Epithelial cell of prostate (primary cell): ENCODE data around the gene EPHA3.
"Not testable (repeated sequence)": the region's sequence is repeated elsewhere in the genome, so short reads cannot be mapped to it uniquely, and the experiment has no call there.

Source experiments
- DNase-seq: peaks from one replicate; pipeline ENCODE4 v3.0.0-alpha.2; 2011; ENCODE audit warnings: low read depth, low spot score
- H3K27ac ChIP-seq: fragments of 450-650 bp; 2 replicates; pipeline ENCODE4 v1.5.1; 2017; ENCODE audit warnings: mild to moderate bottlenecking

Gene EPHA3

GRCh38 chr3:89335693-89336092 is 228.3 kb downstream of the EPHA3 start:
- no peak overlapping the region for H3K27ac ChIP-seq
- no peak for DNase-seq

- DNase-seq: no peak
- no peak overlapping the region for H3K27ac ChIP-seq
Measured at GRCh38 chr3:89340408-89340807, 233.0 kb downstream of the EPHA3 start.

GRCh38 chr3:89344076-89344475 is 236.7 kb downstream of the EPHA3 start:
- no peak for DNase-seq
- no peak overlapping the region for H3K27ac ChIP-seq

- DNase-seq, H3K27ac ChIP-seq: not testable (repeated sequence)
Measured at GRCh38 chr3:89350935-89351334, 243.5 kb downstream of the EPHA3 start.

GRCh38 chr3:89353465-89353864 is 246.0 kb downstream of the EPHA3 start:
- DNase-seq: peak; percentile 74
- H3K27ac ChIP-seq: peak overlapping the region; percentile 28

GRCh38 chr3:89358281-89358680 is 250.9 kb downstream of the EPHA3 start:
- DNase-seq: no peak
- H3K27ac ChIP-seq: no peak overlapping the region

GRCh38 chr3:89360156-89360555 is 252.7 kb downstream of the EPHA3 start:
- no peak overlapping the region for H3K27ac ChIP-seq
- DNase-seq: peak; percentile 46

- DNase-seq: no peak
- no peak overlapping the region for H3K27ac ChIP-seq
Measured at GRCh38 chr3:89362496-89362895, 255.1 kb downstream of the EPHA3 start.

- no peak overlapping the region for H3K27ac ChIP-seq
- no peak for DNase-seq
Measured at GRCh38 chr3:89363171-89363570, 255.8 kb downstream of the EPHA3 start.

GRCh38 chr3:89364314-89364713 is 256.9 kb downstream of the EPHA3 start:
- no peak for DNase-seq
- no peak overlapping the region for H3K27ac ChIP-seq

GRCh38 chr3:89367166-89367565 is 259.7 kb downstream of the EPHA3 start:
- peak overlapping the region; percentile 4 for H3K27ac ChIP-seq
- no peak for DNase-seq

GRCh38 chr3:89368846-89369245 is 261.4 kb downstream of the EPHA3 start:
- peak; percentile 45 for DNase-seq

GRCh38 chr3:89372456-89372855 is 265.0 kb downstream of the EPHA3 start:
- no peak overlapping the region for H3K27ac ChIP-seq
- DNase-seq: no peak

More at GRCh38 chr3:89368846-89369245, 261.4 kb downstream of the EPHA3 start:
- no peak overlapping the region for H3K27ac ChIP-seq

- no peak for DNase-seq
- no peak overlapping the region for H3K27ac ChIP-seq
Measured at GRCh38 chr3:89373434-89373833, 266.0 kb downstream of the EPHA3 start.

GRCh38 chr3:89375451-89375850 is 268.0 kb downstream of the EPHA3 start:
- H3K27ac ChIP-seq: no peak overlapping the region
- no peak for DNase-seq

- no peak overlapping the region for H3K27ac ChIP-seq
- DNase-seq: peak; percentile 24
Measured at GRCh38 chr3:89380016-89380415, 272.6 kb downstream of the EPHA3 start.

GRCh38 chr3:89392991-89393390 is 285.6 kb downstream of the EPHA3 start:
- H3K27ac ChIP-seq: no peak overlapping the region
- no peak for DNase-seq

GRCh38 chr3:89395456-89395855 is 288.0 kb downstream of the EPHA3 start:
- DNase-seq: no peak
- H3K27ac ChIP-seq: no peak overlapping the region

- no peak for DNase-seq
Measured at GRCh38 chr3:89395996-89396395, 288.6 kb downstream of the EPHA3 start.

GRCh38 chr3:89402051-89402450 is 294.6 kb downstream of the EPHA3 start:
- no peak overlapping the region for H3K27ac ChIP-seq
- DNase-seq: no peak

More at GRCh38 chr3:89395996-89396395, 288.6 kb downstream of the EPHA3 start:
- H3K27ac ChIP-seq: no peak overlapping the region

GRCh38 chr3:89405176-89405575 is 297.8 kb downstream of the EPHA3 start:
- no peak overlapping the region for H3K27ac ChIP-seq
- DNase-seq: no peak

- H3K27ac ChIP-seq: no peak overlapping the region
- DNase-seq: no peak
Measured at GRCh38 chr3:89405593-89405992, 298.2 kb downstream of the EPHA3 start.

GRCh38 chr3:89411201-89411600 is 303.8 kb downstream of the EPHA3 start:
- no peak for DNase-seq
- H3K27ac ChIP-seq: no peak overlapping the region
